Stimulated activated CD4-positive, alpha-beta T cell treated with anti-CD3 and anti-CD28 coated beads, Interleukin-15, amount 100 ng/mL, for 48 hours (primary cell): ENCODE measurements around the gene SPRED3.

ENCODE experiments used
- DNase-seq, 2 donors: peaks; one replicate each; pipeline ENCODE4 v3.0.0-alpha.2; 2020; ENCODE audit warnings: low read depth in 2 of 2

The SPRED3 gene

GRCh38 chr19:38445362-38445761, 56.9 kb downstream of the SPRED3 start:
- DNase-seq = no peak

DNA sequence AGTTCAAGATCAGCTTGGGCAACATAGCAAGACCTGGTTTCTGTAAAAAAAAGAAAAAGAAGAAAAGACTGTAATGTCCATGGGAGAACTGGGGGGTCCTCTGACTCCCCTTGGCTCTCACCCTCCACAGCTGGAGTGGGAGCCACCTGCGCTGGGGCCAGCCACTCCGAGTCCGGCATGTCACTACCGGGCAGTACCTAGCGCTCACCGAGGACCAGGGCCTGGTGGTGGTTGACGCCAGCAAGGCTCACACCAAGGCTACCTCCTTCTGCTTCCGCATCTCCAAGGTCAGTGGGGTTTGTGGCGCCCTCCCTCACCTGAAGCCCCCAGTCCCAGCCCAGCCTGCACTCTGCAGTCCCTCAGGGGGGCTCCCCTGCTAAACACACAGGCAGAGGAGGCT, 59.7 kb downstream of the SPRED3 start:
- no peak for DNase-seq
